Hepatocyte (in vitro differentiated cells): ENCODE measurements around the gene EIF2B4. TPM values are rescaled to one million over a fixed set of nuclear protein-coding genes. Genes with fewer than 3 reads are reported as not detected.
"Not testable (repeated sequence)": the region's sequence is repeated elsewhere in the genome, so short reads cannot be mapped to it uniquely, and the experiment has no call there.

Source experiments
- DNase-seq: peaks from one replicate; pipeline ENCODE4 v3.0.0-alpha.2; 2016; ENCODE audit warnings: low spot score
- H2AFZ ChIP-seq: fragments of 200-600 bp; sonication (generic); 2 replicates; pipeline ENCODE4 v1.6.0; 2016; ENCODE audit warnings: antibody characterized with exemption, mild to moderate bottlenecking
- H3K27ac ChIP-seq: fragments of 200-600 bp; sonication (generic); 2 replicates; pipeline ENCODE4 v1.5.1; 2016; ENCODE audit warnings: mild to moderate bottlenecking
- H3K27me3 ChIP-seq: fragments of 200-600 bp; sonication (generic); 2 replicates; pipeline ENCODE4 v1.6.1; 2016
- H3K36me3 ChIP-seq: fragments of 200-600 bp; sonication (generic); replicated peaks from 2 replicates; pipeline ENCODE4 v1.5.1; 2016; ENCODE audit warnings: low read depth; ENCODE audit not compliant: insufficient read depth
- H3K4me1 ChIP-seq: fragments of 200-600 bp; sonication (generic); 2 replicates; pipeline ENCODE4 v1.5.1; 2016; ENCODE audit warnings: mild to moderate bottlenecking, moderate library complexity; ENCODE audit not compliant: insufficient read depth
- H3K4me2 ChIP-seq: fragments of 200-600 bp; sonication (generic); 2 replicates; pipeline ENCODE4 v1.6.0; 2016
- H3K4me3 ChIP-seq: fragments of 200-600 bp; sonication (generic); 2 replicates; pipeline ENCODE4 v1.5.1; 2016; ENCODE audit warnings: mild to moderate bottlenecking
- H3K79me2 ChIP-seq: fragments of 200-600 bp; sonication (generic); 2 replicates; pipeline ENCODE4 v1.6.0; 2017; ENCODE audit warnings: mild to moderate bottlenecking
- H3K9me2 ChIP-seq: fragments of 200-600 bp; sonication (generic); replicated peaks from 2 replicates; pipeline ENCODE4 v1.6.0; 2017; ENCODE audit warnings: mild to moderate bottlenecking; ENCODE audit not compliant: insufficient read depth
- H3K9me3 ChIP-seq: fragments of 200-600 bp; sonication (generic); 2 replicates; pipeline ENCODE4 v1.5.1; 2016; ENCODE audit warnings: low read depth, mild to moderate bottlenecking
- H4K20me1 ChIP-seq: fragments of 200-600 bp; sonication (generic); 2 replicates; pipeline ENCODE4 v1.6.0; 2016; ENCODE audit warnings: mild to moderate bottlenecking; ENCODE audit not compliant: insufficient read depth, poor library complexity, severe bottlenecking
- CTCF ChIP-seq: fragments of 200-600 bp; sonication (generic); IDR thresholded peaks from 2 replicates; pipeline ENCODE4 v1.5.1; 2016; ENCODE audit warnings: antibody characterized with exemption, mild to moderate bottlenecking; ENCODE audit not compliant: poor library complexity
- EZH2 ChIP-seq: fragments of 200-600 bp; sonication (generic); IDR thresholded peaks from 2 replicates; pipeline ENCODE4 v1.6.1; 2016; ENCODE audit warnings: antibody characterized with exemption, mild to moderate bottlenecking, borderline replicate concordance
- EZH2phosphoT487 ChIP-seq: fragments of 200-600 bp; sonication (generic); IDR thresholded peaks from one replicate; pipeline ENCODE4 v1.6.1; 2018; ENCODE audit warnings: antibody characterized with exemption, mild to moderate bottlenecking, low read depth, moderate library complexity; ENCODE audit not compliant: unreplicated experiment, severe bottlenecking
- WGBS: methylation state at CpG from one replicate; pipeline ENCODE4 v1.1.6; 2016; ENCODE audit warnings: low lambda C conversion rate; ENCODE audit errors: missing lambda C conversion rate; 5-methylcytosine and 5-hydroxymethylcytosine counted together
- polyA plus RNA-seq: library from polyadenylated mRNA; unstranded; fragments of >200 nt; fragmentation: Nextera tagmentation; extraction: Ambion mirVana; gene quantifications from 2 replicates; pipeline ENCODE4 v1.2.1, GENCODE V29; 2016
- total RNA-seq: library from RNA; depleted of rRNA; stranded (reverse); fragments of >200 nt; gene quantifications from 2 replicates; pipeline ENCODE4 v1.2.3, GENCODE V29; 2014

Gene EIF2B4
- total and polyA plus RNA-seq, 2 experiments from 2014 or later: 28.7 to 68.7 TPM

DNA sequence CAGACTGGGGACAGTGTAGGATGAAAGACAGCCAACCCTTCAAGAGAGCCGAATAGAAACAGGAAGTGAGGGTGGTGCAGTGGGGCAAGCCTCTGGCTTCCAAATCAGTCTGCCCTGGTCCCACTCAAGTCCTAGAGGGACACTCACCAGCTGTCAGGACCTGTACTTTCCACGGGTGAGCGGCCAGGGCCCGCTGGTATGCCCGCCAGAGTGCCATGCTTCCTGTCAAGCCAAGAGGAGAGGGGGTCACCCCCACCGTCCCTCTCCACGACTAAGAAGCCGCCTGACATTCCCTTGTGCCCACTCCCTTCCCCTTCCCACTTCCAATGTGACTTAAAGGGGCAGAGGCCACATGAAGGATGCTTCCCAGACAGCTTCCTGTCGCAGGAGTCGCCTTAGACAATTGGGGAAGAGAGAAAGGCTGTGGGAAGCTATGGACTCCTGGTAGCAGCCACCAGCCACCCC is 47.8 kb downstream of the EIF2B4 start:
- no peak for TF ChIP-seq EZH2phosphoT487
- TF ChIP-seq EZH2: no peak

DNA sequence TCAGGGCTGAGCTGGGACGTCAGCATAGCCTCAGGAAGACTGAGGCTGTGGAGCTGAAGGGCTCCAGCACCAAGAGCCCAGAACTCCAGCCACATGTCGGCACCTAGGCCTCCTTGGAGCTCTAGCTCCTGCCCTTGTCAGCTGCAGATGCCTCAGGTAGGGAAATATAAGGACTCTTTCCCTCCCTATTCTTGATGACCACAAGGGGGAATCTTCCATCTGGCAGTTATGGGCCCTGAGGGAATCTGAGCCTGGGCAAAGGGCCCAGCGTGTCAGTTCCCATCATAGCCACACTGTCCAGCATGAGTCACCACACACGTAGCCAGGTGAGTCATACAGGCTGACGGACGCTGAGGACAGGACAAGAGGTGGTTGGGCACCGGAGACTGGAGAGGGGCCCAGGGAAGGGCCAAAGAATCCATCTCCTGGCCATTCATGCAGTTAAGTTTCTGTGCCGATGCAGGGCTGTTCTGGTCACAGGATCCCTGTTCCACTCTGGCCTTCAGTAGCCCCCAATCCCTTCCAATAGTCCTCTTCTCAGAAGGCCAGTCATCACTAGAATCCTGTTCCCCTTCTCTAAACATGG is 49.1 kb downstream of the EIF2B4 start:
- DNase-seq: peak; percentile 94
- Histone ChIP-seq H3K9me3 (no peaks in the 10 kb centered on the region), H3K79me2 (peaks cover 8% of the 10 kb centered on the region), H3K4me1 (peaks cover 21% of the 10 kb centered on the region), H3K27me3 (no peaks in the 10 kb centered on the region), H3K36me3 (no peaks in the 10 kb centered on the region), H4K20me1 (no peaks in the 10 kb centered on the region), H3K9me2 (no peaks in the 10 kb centered on the region), H3K27ac (peak overlapping the region; percentile 99), H3K4me2 (peak overlapping the region; percentile 94), H2AFZ (no peak overlapping the region), H3K4me3 (no peak overlapping the region)
- no peak for TF ChIP-seq EZH2phosphoT487
- peak; percentile 47 for TF ChIP-seq CTCF
- WGBS: 37% methylated on average over 8 of the region's 8 CpGs

More for the DNA sequence above, 47.8 kb downstream of the EIF2B4 start:
- 18% methylated on average over 9 of the region's 10 CpGs for WGBS
- H3K9me3 ChIP-seq: no peaks in the 10 kb centered on the region
- H3K4me2 ChIP-seq: peak overlapping the region; percentile 94
- peak; percentile 44 for DNase-seq
- no peaks in the 10 kb centered on the region for H4K20me1 ChIP-seq
- peak overlapping the region; percentile 60 for H2AFZ ChIP-seq
- peaks cover 8% of the 10 kb centered on the region for H3K79me2 ChIP-seq
- peaks cover 21% of the 10 kb centered on the region for H3K4me1 ChIP-seq
- H3K9me2 ChIP-seq: no peaks in the 10 kb centered on the region
- no peaks in the 10 kb centered on the region for H3K36me3 ChIP-seq
- no peaks in the 10 kb centered on the region for H3K27me3 ChIP-seq
- H3K4me3 ChIP-seq: peak overlapping the region; percentile 69
- peak overlapping the region; percentile 99 for H3K27ac ChIP-seq

DNA sequence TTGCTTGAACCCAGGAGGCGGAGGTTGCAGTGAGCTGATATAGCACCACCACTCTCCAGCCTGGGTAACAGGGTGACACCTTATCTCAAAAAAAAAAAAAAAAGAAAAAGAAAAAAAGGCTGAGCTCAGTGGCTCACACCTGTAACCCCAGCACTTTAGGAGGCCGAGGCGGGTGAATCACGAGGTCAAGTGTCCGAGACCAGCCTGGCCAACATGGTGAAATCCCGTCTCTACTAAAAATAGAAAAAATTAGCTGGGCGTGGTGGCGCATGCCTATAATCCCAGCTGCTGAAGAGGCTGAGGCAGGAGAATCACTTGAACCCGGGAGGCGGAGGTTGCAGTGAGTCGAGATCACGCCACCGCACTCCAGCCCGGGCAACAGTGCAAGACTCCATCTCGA is 50.3 kb downstream of the EIF2B4 start:
- not testable (repeated sequence) for H2AFZ ChIP-seq, H3K4me3 ChIP-seq, H3K4me2 ChIP-seq, H3K9me3 ChIP-seq, H3K27me3 ChIP-seq, H3K36me3 ChIP-seq, H3K79me2 ChIP-seq, H3K27ac ChIP-seq, H3K9me2 ChIP-seq, H4K20me1 ChIP-seq, DNase-seq
- WGBS: over 99% methylated on average over 15 of the region's 15 CpGs
- peaks cover 21% of the 10 kb centered on the region for H3K4me1 ChIP-seq

GRCh38 chr2:27316655-27317412 is 53.3 kb downstream of the EIF2B4 start:
- WGBS: 89% methylated on average over 12 of the region's 12 CpGs
- Histone ChIP-seq H3K4me3 (no peak overlapping the region), H3K27me3 (no peaks in the 10 kb centered on the region), H2AFZ (no peak overlapping the region), H3K4me2 (no peak overlapping the region), H3K27ac (no peak overlapping the region), H3K4me1 (peaks cover 10% of the 10 kb centered on the region), H3K9me2 (no peaks in the 10 kb centered on the region), H3K79me2 (peaks cover under 1% of the 10 kb centered on the region), H4K20me1 (no peaks in the 10 kb centered on the region), H3K36me3 (no peaks in the 10 kb centered on the region), H3K9me3 (no peaks in the 10 kb centered on the region)
- TF ChIP-seq CTCF (no peak), EZH2phosphoT487 (no peak), EZH2 (no peak)
- DNase-seq: no peak
